Neural crest cell (in vitro differentiated cells): ENCODE results near the gene DYNLT2B. TPM values are rescaled to one million over a fixed set of nuclear protein-coding genes. Genes with fewer than 3 reads are reported as not detected.
A peak's percentile ranks its signal among the peaks of the same experiment; 100 is the strongest.

Experiments used
- DNase-seq: peaks from one replicate; pipeline ENCODE4 v3.0.0; 2021; ENCODE audit warnings: low read depth, mixed read lengths, low spot score
- H3K27ac Mint-ChIP-seq: one replicate; pipeline ENCODE4 v1.8.0; 2021; ENCODE audit warnings: mild to moderate bottlenecking, mixed read lengths; ENCODE audit not compliant: unreplicated experiment
- H3K27me3 Mint-ChIP-seq: 2 replicates; pipeline ENCODE4 v1.8.0; 2021; ENCODE audit warnings: low read depth, mild to moderate bottlenecking, mixed read lengths
- H3K36me3 Mint-ChIP-seq: 2 replicates; pipeline ENCODE4 v1.8.0; 2021; ENCODE audit warnings: low read depth, mild to moderate bottlenecking, mixed read lengths
- H3K4me1 Mint-ChIP-seq: 2 replicates; pipeline ENCODE4 v1.8.0; 2021; ENCODE audit warnings: mixed read lengths
- H3K4me3 Mint-ChIP-seq: one replicate; pipeline ENCODE4 v1.8.0; 2021; ENCODE audit warnings: mild to moderate bottlenecking, mixed read lengths
- H3K9me3 Mint-ChIP-seq: 2 replicates; pipeline ENCODE4 v1.8.0; 2021; ENCODE audit warnings: mixed read lengths
- CTCF ChIP-seq: fragments of 200-600 bp; sonication (generic); conservative IDR thresholded peaks from 2 replicates; pipeline ENCODE4 v1.5.0; 2021; ENCODE audit warnings: antibody characterized with exemption, mild to moderate bottlenecking
- total RNA-seq: library from RNA; stranded (reverse); gene quantifications from 2 replicates; pipeline ENCODE4 v1.2.1, GENCODE V29; 2021

DYNLT2B gene
- total RNA-seq, 1 donor from 2014 or later = 44.1 TPM

GRCh38 chr3:196273655-196274054 lies 44.4 kb downstream of the DYNLT2B start:
- Mint-ChIP-seq H3K4me1 (peaks cover 4% of the 10 kb centered on the region), H3K27ac (no peak overlapping the region), H3K4me3 (no peak overlapping the region), H3K36me3 (peaks cover 17% of the 10 kb centered on the region), H3K27me3 (no peaks in the 10 kb centered on the region), H3K9me3 (no peaks in the 10 kb centered on the region)
- TF ChIP-seq CTCF = no peak
- DNase-seq = no peak

GRCh38 chr3:196272826-196273225 lies 45.2 kb downstream of the DYNLT2B start:
- no peak overlapping the region for H3K27ac Mint-ChIP-seq
- H3K4me3 Mint-ChIP-seq = no peak overlapping the region
- DNase-seq = no peak
- H3K9me3 Mint-ChIP-seq = no peaks in the 10 kb centered on the region
- H3K36me3 Mint-ChIP-seq = peaks cover 17% of the 10 kb centered on the region
- TF ChIP-seq CTCF = no peak
- H3K27me3 Mint-ChIP-seq = no peaks in the 10 kb centered on the region
- H3K4me1 Mint-ChIP-seq = no peaks in the 10 kb centered on the region

GRCh38 chr3:196270499-196270898 lies 47.5 kb downstream of the DYNLT2B start:
- no peak for DNase-seq
- H3K36me3 Mint-ChIP-seq = peaks cover 17% of the 10 kb centered on the region
- H3K9me3 Mint-ChIP-seq = no peaks in the 10 kb centered on the region
- H3K4me3 Mint-ChIP-seq = no peak overlapping the region
- no peaks in the 10 kb centered on the region for H3K4me1 Mint-ChIP-seq
- TF ChIP-seq CTCF = no peak
- H3K27ac Mint-ChIP-seq = no peak overlapping the region
- H3K27me3 Mint-ChIP-seq = no peaks in the 10 kb centered on the region

- no peak overlapping the region for H3K27ac Mint-ChIP-seq
- DNase-seq = no peak
Observed at GRCh38 chr3:196268284-196269163, 49.5 kb downstream of the DYNLT2B start.

GRCh38 chr3:196263819-196264218 lies 54.2 kb downstream of the DYNLT2B start:
- Mint-ChIP-seq H3K27ac (peak overlapping the region; percentile 59), H3K9me3 (no peaks in the 10 kb centered on the region), H3K27me3 (no peaks in the 10 kb centered on the region), H3K4me1 (no peaks in the 10 kb centered on the region), H3K4me3 (no peak overlapping the region), H3K36me3 (peaks cover 13% of the 10 kb centered on the region)
- no peak for DNase-seq
- no peak for TF ChIP-seq CTCF

More at GRCh38 chr3:196268284-196269163, 49.5 kb downstream of the DYNLT2B start:
- H3K27me3 Mint-ChIP-seq = no peaks in the 10 kb centered on the region
- no peaks in the 10 kb centered on the region for H3K9me3 Mint-ChIP-seq
- no peak for TF ChIP-seq CTCF
- H3K36me3 Mint-ChIP-seq = peaks cover 13% of the 10 kb centered on the region
- H3K4me3 Mint-ChIP-seq = no peak overlapping the region
- no peaks in the 10 kb centered on the region for H3K4me1 Mint-ChIP-seq
